H1 (cell line): ENCODE data around the gene KRT78. TPM values are rescaled to one million over a fixed set of nuclear protein-coding genes. Genes with fewer than 3 reads are reported as not detected.

ENCODE experiments used
- CEBPB ChIP-seq: IDR thresholded peaks from 2 replicates; pipeline ENCODE4 v1.6.1; 2012; ENCODE audit warnings: low read depth, low read length
- CHD1 ChIP-seq: IDR thresholded peaks from 2 replicates; pipeline ENCODE4 v1.6.1; 2012; ENCODE audit warnings: low read depth, low read length, improper control_type of control experiment
- CREB1 ChIP-seq: IDR thresholded peaks from 2 replicates; pipeline ENCODE4 v1.6.1; 2012; ENCODE audit warnings: inconsistent platforms
- POLR2A ChIP-seq, 2 experiments: IDR thresholded peaks; 1 replicate in 1 of 2; 2 replicates in 1 of 2; pipeline ENCODE4 v1.6.1; 2011; ENCODE audit warnings: low read depth in 2 of 2, low read length in 2 of 2, mild to moderate bottlenecking in 2 of 2; ENCODE audit errors: control extremely low read depth in 1 of 2
- SUZ12 ChIP-seq: fragments of 200-600 bp; sonication (generic); IDR thresholded peaks from 2 replicates; pipeline ENCODE4 v1.6.1; 2012; ENCODE audit warnings: mild to moderate bottlenecking, inconsistent platforms, low read length, moderate library complexity, mixed read lengths
- polyA plus RNA-seq, 7 experiments: library from polyadenylated mRNA; depleted of rRNA in 3 of 7; stranded (reverse) in 5 of 7; unstranded in 2 of 7; fragments of >200 nt in 5 of 7; fragments of 200-250 nt in 2 of 7; gene quantifications; 1 replicate in 5 of 7; 2 replicates in 1 of 7; 4 replicates in 1 of 7; pipeline versions ENCODE4 v1.2.1 to v1.2.3, GENCODE V29; 2011 to 2013; ENCODE audit warnings: missing spikeins in 2 of 7, mixed read lengths in 2 of 7
- total RNA-seq: library from RNA; stranded (reverse); fragmentation: NEBNext Ultra II Directional; extraction: Animal tissue kit (Norgen Biotek cat#: 25700); gene quantifications from 2 replicates; pipeline ENCODE4 v1.2.1, GENCODE V29; 2021

Gene KRT78
- total and polyA plus RNA-seq, 2 of the 8 experiments (the other 6 are each of a cell fraction or from before 2014, with no cell fraction given): not detected

DNA sequence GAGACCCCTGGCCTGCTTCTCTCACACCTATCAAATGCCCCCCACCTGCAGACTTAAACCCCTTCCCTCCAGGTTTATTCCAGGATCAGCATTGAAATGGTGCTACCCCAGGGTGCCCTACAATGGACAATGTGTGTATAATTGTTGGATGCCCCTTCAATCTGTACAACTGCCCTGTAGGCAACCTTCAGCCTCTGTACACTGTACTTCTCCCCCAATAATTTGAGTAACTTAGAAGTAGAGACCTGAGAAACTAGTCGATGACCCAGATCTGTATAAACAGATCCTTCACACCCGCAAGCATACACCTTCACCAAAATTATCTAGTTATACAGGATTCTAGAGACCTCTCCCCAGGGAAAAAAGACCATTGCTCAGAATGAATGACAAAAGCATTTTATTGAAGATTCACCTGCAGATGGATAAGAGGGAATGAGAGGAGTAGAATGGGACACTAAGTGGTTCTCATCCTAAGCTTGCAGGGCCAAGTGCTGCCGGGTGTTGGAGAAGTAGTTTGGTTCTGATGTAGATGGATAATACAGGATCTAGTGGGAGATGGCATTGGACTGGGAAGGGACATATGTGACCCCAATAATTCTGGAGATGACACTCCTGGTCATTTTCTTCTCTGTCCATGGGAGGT lies 42.5 kb downstream of the KRT78 start (continued):
- TF ChIP-seq CHD1: no peak
- TF ChIP-seq SUZ12: no peak
- TF ChIP-seq POLR2A (IDR thresholded peaks at IDR 0.05; ENCODE audit: control extremely low read depth in 1 of 2, low read depth in 2 of 2, low read length in 2 of 2): no peak
- TF ChIP-seq CEBPB: no peak
- no peak for TF ChIP-seq CREB1
- TF ChIP-seq, all 59 proteins: peak for 0
